RPMI8226 (cell line): ENCODE results near the gene PAM.
A peak's percentile ranks its signal among the peaks of the same experiment; 100 is the strongest.

Experiments used
- DNase-seq: peaks from one replicate; pipeline ENCODE4 v3.0.0-alpha.2; 2015

The PAM gene

DNA sequence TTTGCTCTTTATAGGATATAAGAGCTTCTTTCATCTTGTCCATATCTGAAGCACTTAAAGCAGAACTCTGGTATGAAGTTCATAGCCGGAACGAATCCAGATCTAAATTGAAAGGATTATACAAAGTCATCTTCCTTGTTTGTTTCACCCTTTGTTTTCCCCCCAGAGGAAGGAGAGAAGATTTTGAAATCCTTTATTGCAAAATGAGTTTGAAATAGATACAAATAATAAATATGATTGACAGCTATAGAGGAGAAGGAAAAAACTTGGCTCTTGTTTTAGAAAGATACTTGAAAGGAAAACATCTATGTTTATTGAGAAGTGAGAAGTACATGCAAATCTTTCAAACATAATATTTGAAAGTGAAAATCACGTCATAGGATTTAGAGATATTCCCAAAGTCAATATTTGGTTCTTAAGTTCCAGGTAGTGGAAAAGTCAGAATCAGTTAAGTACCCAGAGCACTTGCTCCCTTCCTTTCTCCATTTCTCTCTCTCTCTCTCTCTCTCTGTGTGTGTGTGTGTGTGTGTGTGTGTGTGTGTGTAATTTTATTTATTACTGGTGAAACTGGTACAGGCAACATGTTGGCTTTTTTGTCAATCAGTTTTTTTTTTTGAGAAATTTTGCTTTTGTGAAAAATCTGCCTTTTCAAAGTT is 27.2 kb downstream of the PAM start:
- DNase-seq = no peak

DNA sequence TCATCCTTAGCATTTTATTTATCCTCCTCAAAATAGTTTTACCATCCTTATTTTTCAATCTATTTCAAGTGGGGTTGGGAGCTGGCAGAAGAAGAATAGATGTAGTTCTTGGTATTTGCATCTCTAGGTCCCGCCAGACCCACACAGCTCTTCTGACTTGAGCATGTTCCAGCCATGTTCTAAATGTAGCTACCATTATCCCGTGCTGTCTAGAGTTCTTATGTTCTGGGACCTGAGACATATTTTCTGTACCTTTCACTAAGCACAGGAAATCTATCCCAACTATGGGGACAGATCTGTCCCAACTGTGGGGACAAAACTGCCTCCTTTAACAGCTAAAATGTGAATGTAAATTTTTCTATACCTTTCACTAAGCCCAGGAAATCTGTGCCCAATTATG is 32.0 kb downstream of the PAM start:
- no peak for DNase-seq

- no peak for DNase-seq
Measured at GRCh38 chr5:102788788-102789187, 33.7 kb downstream of the PAM start.

GRCh38 chr5:102789469-102789868 is 34.4 kb downstream of the PAM start:
- no peak for DNase-seq

- no peak for DNase-seq
Measured at GRCh38 chr5:102790748-102791147, 35.6 kb downstream of the PAM start.

DNA sequence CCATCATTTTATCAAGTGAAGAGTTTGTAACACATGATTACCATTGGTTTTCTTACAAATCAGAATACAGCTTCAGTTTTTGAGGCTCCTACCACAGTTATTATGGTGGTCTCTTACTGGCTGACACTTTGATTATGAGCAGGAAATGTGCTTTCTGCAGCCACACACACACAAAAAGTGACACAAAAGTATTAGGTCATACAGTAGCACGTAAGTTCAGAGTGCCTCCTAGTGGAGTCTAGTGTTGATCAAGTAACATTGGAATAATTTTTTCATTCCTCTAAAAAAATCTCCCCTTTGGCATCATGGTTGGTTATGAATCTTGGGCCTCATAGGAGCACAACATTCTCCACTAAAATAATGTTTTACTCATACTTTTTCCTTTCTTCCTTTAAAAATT is 37.6 kb downstream of the PAM start:
- peak; percentile 23 for DNase-seq

GRCh38 chr5:102794047-102794446 is 38.9 kb downstream of the PAM start:
- DNase-seq = no peak

DNA sequence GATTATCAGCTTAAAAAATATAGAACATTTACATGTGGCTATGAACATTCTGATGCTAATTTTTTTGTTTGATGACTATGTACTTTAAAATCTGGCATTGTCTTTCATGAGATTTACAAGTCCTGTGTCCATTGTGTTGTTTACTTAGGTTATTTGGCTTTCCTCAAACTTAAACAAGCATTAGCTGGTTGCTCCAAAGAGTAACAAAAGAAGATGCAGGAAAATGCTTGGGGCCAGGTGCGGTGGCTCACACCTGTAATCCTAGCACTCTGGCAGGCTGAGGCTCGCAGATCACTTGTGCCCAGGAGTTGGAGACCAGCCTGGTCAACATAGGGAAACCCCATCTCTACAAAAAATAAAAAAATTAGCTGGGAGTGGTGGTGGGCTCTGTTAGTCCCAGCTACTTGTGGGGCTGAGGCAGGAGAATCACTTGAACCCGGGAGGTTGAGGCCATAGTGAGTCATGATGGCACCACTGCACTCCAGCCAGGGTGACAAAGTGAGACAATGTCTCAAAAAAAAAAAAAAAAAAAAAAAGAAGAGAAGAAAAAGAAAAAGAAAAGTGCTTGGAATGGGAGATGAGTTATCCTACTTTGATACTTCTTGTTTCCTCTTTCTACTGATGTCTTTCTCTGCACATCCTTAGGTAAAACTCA is 39.7 kb downstream of the PAM start:
- no peak for DNase-seq

GRCh38 chr5:102795526-102795925 is 40.4 kb downstream of the PAM start:
- DNase-seq = no peak

DNA sequence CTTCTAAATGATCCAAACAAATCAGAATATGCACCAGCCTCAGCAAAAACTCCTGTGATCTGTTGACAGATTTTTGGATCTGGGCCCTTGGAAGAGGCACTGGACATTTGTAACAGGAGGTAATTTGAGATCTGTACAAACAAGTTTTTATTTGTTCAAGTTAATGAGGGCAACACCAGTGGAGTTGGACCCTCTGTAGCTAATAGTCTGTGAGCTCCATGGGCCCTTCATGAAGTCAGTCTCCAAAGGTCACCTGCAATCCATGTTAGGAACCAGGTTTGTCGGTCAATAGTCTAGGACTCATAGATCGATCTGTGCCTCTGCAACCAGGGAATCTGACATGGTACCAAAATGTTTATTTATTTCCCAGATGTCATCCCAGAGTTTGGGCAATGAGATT is 40.9 kb downstream of the PAM start:
- no peak for DNase-seq

DNA sequence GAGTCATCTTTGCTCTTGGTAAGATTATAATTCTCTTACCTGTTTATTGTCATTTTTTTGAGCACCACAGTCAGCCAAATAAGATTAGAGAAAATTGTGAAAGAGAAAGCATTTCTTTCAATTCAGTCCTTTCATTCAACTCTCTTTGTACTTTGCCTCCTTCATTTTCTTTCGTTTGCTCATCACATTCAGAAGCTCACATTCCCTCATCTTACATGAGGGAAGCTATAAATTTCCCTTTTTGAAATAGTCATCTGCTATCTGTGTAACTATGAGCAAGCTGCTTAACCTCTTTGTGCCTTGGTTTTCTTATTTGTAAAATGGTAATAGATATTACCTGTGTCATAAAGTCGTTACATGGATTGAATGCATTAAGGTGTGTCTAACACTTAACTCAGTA is 41.4 kb downstream of the PAM start:
- no peak for DNase-seq

DNA sequence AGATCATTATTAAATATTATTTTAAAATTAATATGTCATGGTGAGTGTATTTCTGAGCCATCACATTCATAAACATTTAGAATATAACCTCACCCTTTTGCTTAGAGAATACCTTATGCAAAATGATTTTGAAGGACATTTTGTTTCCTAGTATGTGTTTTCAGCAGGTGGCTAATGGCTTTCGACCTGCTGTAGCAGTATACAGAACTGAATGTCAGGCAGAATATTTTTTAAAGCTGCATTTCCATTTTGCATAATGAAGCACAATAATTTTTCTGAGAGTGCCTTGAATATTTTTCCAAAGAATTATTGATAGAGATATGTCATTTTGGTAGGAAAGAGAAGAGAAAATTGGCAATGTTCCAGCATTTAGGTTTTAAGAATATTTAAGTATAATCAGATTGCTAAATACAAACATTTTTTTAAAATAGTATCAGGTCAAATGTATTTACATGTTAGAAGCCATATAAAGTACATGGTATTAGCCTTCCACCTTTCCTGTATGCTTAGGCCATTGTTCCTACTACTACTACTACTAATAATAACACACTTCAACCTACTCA is 42.3 kb downstream of the PAM start:
- no peak for DNase-seq

- no peak for DNase-seq
Measured at GRCh38 chr5:102798104-102798785, 43.1 kb downstream of the PAM start.

GRCh38 chr5:102799017-102799416 is 43.9 kb downstream of the PAM start:
- DNase-seq = no peak

DNA sequence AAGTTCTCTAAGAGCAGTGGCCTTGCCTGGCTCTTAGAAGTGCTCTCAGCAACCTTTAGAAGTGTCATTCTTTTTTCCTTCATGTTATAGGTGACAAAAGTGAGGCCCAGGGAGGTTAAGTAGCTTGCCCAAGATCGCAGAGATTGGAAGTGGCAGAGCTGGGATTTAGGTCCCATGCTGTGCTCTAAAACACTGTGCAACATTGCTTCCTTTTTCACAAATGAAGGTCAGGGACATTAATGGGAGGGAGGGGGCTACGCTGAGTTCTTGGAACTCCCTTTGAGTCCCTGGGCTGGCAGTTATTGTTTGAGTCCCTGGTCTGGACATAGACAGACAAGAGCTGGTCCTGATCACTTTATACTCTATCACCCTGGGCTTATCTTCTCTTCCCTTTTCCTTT is 45.3 kb downstream of the PAM start:
- no peak for DNase-seq

DNA sequence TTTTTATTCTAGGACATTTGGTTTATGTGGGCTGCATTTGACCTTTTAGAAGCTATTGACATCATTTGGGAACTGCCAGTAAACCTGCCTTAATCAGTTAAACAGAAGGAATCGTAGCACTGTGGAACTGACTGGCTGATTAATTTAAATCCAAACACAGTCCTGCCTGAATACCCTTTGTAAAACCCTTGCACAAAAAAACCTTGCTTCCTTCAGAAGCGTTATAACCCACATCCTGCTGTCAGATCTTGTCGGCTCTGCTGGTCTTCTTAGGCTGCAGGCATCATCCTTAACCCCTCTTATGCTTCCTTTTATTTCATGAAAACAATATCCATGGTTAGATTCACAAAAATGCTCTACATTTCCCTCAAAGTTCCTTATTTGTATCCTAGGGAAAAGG is 46.3 kb downstream of the PAM start:
- DNase-seq = no peak

DNA sequence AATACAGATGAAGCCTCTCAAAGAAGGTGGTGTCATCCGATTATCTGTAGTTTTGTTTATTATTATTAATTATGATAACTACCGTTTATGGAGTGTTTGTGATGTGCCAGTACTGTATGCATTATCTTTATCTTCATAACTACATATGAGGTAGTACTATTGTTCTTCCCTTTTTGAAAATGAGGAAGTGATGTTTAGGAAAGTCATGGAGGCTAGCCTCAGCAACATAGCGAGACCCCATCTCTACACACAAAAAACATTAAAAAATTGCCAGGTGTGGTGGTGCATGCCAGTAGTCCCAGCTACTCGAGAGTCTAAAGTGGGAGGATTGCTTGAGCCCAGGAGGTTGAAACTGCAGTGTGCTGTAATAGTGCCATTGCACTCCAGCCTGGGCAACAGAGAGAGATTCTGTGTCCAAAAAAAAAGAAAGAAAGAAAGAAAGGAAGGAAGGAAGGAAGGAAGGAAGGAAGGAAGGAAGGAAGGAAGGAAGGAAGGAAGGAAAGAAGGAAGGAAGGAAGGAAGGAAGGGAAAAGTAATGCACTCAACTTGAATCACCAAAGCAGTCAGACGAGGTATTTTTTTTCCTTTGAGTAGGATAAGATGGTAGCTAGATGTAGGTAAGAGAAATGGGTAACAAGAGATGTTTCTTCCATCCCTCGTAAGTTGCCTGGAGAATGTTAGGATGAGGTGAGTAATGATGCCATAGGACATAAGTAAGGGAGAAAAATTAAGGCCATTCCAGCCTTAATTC is 47.8 kb downstream of the PAM start:
- no peak for DNase-seq

- no peak for DNase-seq
Measured at GRCh38 chr5:102807878-102808502, 52.9 kb downstream of the PAM start.

DNA sequence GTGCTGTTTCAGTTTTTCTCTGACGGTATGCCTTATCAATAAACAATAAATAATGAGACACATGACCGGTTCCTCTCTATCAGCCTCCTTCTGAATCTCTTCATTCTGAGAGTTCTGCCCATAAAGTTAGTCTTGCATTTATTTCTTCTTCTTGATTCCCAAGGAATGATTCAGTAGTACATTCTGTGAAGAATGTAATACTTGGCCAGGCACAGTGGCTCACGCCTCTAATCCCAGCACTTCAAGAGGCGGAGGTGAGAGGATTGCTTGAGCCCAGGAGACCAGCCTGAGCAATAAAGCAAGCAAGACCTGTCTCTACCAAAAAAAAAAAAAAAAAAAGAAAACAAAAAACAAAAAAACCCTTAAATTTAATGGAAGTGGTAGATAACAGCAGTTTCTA is 53.9 kb downstream of the PAM start:
- no peak for DNase-seq

GRCh38 chr5:102811972-102812371 is 56.9 kb downstream of the PAM start:
- no peak for DNase-seq

- no peak for DNase-seq
Measured at GRCh38 chr5:102813740-102814139, 58.6 kb downstream of the PAM start.

DNA sequence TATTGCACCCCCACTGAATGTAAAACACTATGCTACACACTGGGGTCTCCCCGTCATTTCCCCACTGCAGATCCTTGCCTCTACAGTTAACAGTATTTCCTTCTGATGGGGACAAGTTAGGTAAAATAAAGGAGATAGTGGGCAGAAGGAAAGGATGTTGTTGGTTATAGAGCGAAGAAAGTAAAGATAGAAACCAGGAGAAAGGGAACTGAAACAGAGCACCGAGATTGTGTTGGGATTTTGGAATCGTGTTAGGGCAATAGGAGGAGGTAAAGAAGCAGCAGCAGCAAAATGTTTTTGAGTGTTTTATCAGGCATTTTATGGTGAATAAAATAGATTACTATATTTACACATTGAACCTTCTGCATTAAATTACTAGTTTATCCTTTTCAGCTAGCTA is 60.0 kb downstream of the PAM start:
- DNase-seq = peak; percentile 17
